SH-SY5Y (cell line): ENCODE measurements around the gene OGDHL.

Experiments used
- GATA2 ChIP-seq: IDR thresholded peaks from 2 replicates; pipeline ENCODE4 v1.6.1; 2011; ENCODE audit warnings: mild to moderate bottlenecking, low read depth, low read length
- GATA3 ChIP-seq: IDR thresholded peaks from 2 replicates; pipeline ENCODE4 v1.6.1; 2011; ENCODE audit warnings: low read depth, mild to moderate bottlenecking, low read length, moderate library complexity

DNA sequence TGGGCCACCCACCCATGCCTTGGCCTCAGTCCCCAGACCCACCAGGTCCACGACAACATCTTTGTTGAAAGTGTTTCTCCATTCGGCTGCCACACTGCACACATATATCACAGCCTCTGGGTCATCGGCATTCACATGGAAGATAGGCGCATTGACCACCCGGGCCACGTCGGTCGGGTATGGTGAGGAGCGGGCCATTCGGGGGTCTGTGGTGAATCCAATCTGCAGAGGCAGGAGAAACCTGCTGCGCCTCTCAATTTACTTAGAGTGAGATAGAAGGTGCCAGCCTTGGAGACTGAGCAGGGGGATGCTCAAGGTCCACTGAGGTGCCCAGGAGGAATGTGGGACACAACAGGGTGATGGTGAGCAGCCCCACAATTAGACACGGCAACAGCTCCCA, 16.4 kb downstream of the OGDHL start:
- TF ChIP-seq GATA3, result no peak
- no peak for TF ChIP-seq GATA2
